DOHH2 (cell line): ENCODE measurements around the gene TPRN.

Experiments used
- H3F3A ChIP-seq: fragments of 200-600 bp; sonication (generic), shearing (Covaris generic); 2 replicates; pipeline ENCODE4 v1.6.0; 2016; ENCODE audit warnings: antibody characterized with exemption, mild to moderate bottlenecking; ENCODE audit not compliant: control insufficient read depth, insufficient read depth
- H3K27ac ChIP-seq: fragments of 200-600 bp; sonication (generic); 2 replicates; pipeline ENCODE4 v1.5.1; 2014; ENCODE audit warnings: low read depth, mild to moderate bottlenecking, low read length, moderate library complexity
- H3K27me3 ChIP-seq: fragments of 200-600 bp; sonication (generic); 2 replicates; pipeline ENCODE4 v1.6.1; 2014; ENCODE audit warnings: mild to moderate bottlenecking, low read length, mixed read lengths; ENCODE audit not compliant: control insufficient read depth
- H3K36me3 ChIP-seq: fragments of 200-600 bp; sonication (generic); 2 replicates; pipeline ENCODE4 v1.6.1; 2014; ENCODE audit warnings: mild to moderate bottlenecking, low read length, moderate library complexity, mixed read lengths; ENCODE audit not compliant: control insufficient read depth
- H3K4me1 ChIP-seq: fragments of 200-600 bp; sonication (generic); 2 replicates; pipeline ENCODE4 v1.6.1; 2014; ENCODE audit warnings: mild to moderate bottlenecking, low read length, mixed read lengths; ENCODE audit not compliant: control insufficient read depth
- H3K4me2 ChIP-seq: fragments of 200-600 bp; sonication (generic); 2 replicates; pipeline ENCODE4 v1.6.0; 2014; ENCODE audit warnings: mild to moderate bottlenecking, low read length, moderate library complexity
- H3K4me3 ChIP-seq: fragments of 200-600 bp; sonication (generic); 2 replicates; pipeline ENCODE4 v1.5.1; 2014; ENCODE audit warnings: mild to moderate bottlenecking, low read length, mixed read lengths
- H3K79me2 ChIP-seq: fragments of 200-600 bp; sonication (generic); 2 replicates; pipeline ENCODE4 v1.6.1; 2014; ENCODE audit warnings: mild to moderate bottlenecking, low read length, mixed read lengths; ENCODE audit not compliant: control insufficient read depth
- H3K9me2 ChIP-seq: fragments of 200-600 bp; sonication (generic); replicated peaks from 2 replicates; pipeline ENCODE4 v1.6.1; 2014; ENCODE audit warnings: mild to moderate bottlenecking, low read length, mixed read lengths; ENCODE audit not compliant: control insufficient read depth
- H3K9me3 ChIP-seq: fragments of 200-600 bp; sonication (generic); 2 replicates; pipeline ENCODE4 v1.6.1; 2014; ENCODE audit warnings: antibody characterized with exemption, low read length, mixed read lengths; ENCODE audit not compliant: control insufficient read depth, insufficient read depth
- H4K20me1 ChIP-seq: fragments of 200-600 bp; sonication (generic); 2 replicates; pipeline ENCODE4 v1.6.0; 2014; ENCODE audit warnings: low read depth, mild to moderate bottlenecking, antibody characterized with exemption, low read length, moderate library complexity; ENCODE audit not compliant: control insufficient read depth, insufficient read depth
- EZH2phosphoT487 ChIP-seq: fragments of 200-600 bp; sonication (generic); IDR thresholded peaks from 2 replicates; pipeline ENCODE4 v1.6.1; 2017; ENCODE audit warnings: borderline replicate concordance, mild to moderate bottlenecking, antibody characterized with exemption, low read length, moderate library complexity, mixed read lengths
- TF ChIP-seq, protein P1 (sequence below): fragments of 200-600 bp; sonication (generic); IDR thresholded peaks from one replicate; pipeline ENCODE4 v1.5.1; 2014; ENCODE audit warnings: antibody characterized with exemption, mild to moderate bottlenecking, low read depth, low read length; ENCODE audit not compliant: poor library complexity, severe bottlenecking

The TPRN gene

GRCh38 chr9:137192448-137192780 lies 8.1 kb downstream of the TPRN start:
- Histone ChIP-seq H3K79me2 (peaks cover 33% of the 10 kb centered on the region), H3F3A (no peaks in the 10 kb centered on the region), H3K27me3 (no peaks in the 10 kb centered on the region), H3K9me3 (no peaks in the 10 kb centered on the region), H3K4me2 (no peak overlapping the region), H3K27ac (no peak overlapping the region), H4K20me1 (no peaks in the 10 kb centered on the region), H3K4me1 (peaks cover 17% of the 10 kb centered on the region), H3K9me2 (no peaks in the 10 kb centered on the region), H3K36me3 (peaks cover 35% of the 10 kb centered on the region), H3K4me3 (no peak overlapping the region)
- TF ChIP-seq, protein P1, sequence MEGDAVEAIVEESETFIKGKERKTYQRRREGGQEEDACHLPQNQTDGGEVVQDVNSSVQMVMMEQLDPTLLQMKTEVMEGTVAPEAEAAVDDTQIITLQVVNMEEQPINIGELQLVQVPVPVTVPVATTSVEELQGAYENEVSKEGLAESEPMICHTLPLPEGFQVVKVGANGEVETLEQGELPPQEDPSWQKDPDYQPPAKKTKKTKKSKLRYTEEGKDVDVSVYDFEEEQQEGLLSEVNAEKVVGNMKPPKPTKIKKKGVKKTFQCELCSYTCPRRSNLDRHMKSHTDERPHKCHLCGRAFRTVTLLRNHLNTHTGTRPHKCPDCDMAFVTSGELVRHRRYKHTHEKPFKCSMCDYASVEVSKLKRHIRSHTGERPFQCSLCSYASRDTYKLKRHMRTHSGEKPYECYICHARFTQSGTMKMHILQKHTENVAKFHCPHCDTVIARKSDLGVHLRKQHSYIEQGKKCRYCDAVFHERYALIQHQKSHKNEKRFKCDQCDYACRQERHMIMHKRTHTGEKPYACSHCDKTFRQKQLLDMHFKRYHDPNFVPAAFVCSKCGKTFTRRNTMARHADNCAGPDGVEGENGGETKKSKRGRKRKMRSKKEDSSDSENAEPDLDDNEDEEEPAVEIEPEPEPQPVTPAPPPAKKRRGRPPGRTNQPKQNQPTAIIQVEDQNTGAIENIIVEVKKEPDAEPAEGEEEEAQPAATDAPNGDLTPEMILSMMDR: no peak

DNA sequence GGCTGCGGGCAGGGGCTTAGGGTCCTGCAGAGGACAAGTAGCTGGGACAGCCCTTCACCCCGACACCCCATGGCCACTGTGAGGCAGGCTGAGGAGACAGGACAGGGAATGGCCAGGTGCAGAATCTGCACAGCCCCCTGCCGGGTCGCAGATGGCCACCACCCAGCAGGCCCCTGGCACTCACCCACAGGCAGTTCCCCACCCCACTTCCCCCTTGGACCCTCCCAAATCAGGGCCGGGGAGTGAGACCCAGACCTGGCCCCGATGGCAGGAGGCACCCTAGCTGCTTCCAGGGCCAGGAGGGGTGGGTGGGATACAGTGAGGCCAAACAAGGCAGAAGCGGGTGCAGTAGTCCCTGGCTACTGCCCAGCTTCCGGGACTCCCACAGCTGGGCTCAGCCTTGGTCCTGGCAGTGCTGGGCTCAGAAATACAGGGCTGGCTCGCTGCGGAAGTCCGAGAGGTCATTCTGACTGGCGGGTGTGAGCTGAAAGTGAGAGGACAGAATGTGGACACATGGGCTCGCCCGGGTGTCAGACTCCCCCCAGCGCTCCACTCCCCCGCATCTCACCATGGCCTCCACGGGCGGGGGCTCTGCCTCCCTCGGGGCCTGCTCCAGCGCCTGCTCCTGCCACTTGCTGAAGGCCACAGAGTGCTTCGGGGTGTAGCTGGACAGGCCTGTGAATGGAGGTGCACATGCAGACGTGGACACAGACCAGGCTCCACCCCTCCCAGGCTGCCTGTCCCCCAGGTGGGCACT lies 8.7 kb downstream of the TPRN start:
- Histone ChIP-seq H4K20me1 (no peaks in the 10 kb centered on the region), H3K36me3 (peaks cover 39% of the 10 kb centered on the region), H3K4me1 (peaks cover 23% of the 10 kb centered on the region), H3F3A (no peaks in the 10 kb centered on the region), H3K9me3 (no peaks in the 10 kb centered on the region), H3K9me2 (no peaks in the 10 kb centered on the region), H3K4me3 (no peak overlapping the region), H3K4me2 (no peak overlapping the region), H3K27me3 (no peaks in the 10 kb centered on the region), H3K27ac (no peak overlapping the region), H3K79me2 (peaks cover 39% of the 10 kb centered on the region)
- no peak for TF ChIP-seq EZH2phosphoT487
- TF ChIP-seq, protein P1: no peak

DNA sequence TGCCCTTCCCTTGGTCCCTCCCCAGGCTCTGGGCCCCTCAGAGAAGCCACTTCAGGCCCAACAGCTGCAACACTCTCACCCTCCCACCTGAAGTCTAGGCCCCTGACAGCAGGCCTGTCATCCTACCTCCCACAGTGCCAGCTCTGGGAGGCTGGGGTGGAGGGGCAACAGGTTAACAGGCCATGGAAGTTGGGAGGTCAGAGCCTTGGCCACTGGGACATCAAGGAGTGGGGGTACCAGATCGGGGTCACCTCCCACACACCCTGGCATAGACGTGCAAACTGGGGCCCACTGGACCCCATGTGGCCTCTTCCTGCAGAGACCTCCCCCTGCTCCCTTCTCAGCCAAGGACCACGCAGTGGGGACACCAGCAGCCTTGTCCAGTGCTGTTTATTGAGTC lies 9.3 kb downstream of the TPRN start:
- Histone ChIP-seq H4K20me1 (no peaks in the 10 kb centered on the region), H3K36me3 (peaks cover 39% of the 10 kb centered on the region), H3K79me2 (peaks cover 45% of the 10 kb centered on the region), H3K27ac (no peak overlapping the region), H3F3A (no peaks in the 10 kb centered on the region), H3K27me3 (no peaks in the 10 kb centered on the region), H3K4me1 (peaks cover 29% of the 10 kb centered on the region), H3K4me3 (no peak overlapping the region), H3K9me2 (no peaks in the 10 kb centered on the region), H3K9me3 (no peaks in the 10 kb centered on the region), H3K4me2 (no peak overlapping the region)
- TF ChIP-seq, protein P1: no peak
- no peak for TF ChIP-seq EZH2phosphoT487
